Stomach (tissue), 9 donors: ENCODE measurements around the gene SLC38A1. TPM values are rescaled to one million over a fixed set of nuclear protein-coding genes. Genes with fewer than 3 reads are reported as not detected.

Experiments
- DNase-seq, 2 donors: peaks; one replicate each; pipeline versions ENCODE4 v3.0.0 to v3.0.0-alpha.2; 2013 to 2019
- H3K27ac ChIP-seq, 5 donors: fragments of 200-600 bp in 4 of 5; sonication (generic) in 4 of 5; one replicate each; pipeline ENCODE4 v1.5.1; 2013 to 2019; ENCODE audit warnings: mild to moderate bottlenecking in 1 of 5, moderate library complexity in 1 of 5
- H3K27me3 ChIP-seq, 3 donors: fragments of 200-600 bp; sonication (generic); one replicate each; pipeline ENCODE4 v1.5.1; 2017 to 2019; ENCODE audit warnings: mixed run types in 1 of 3
- H3K36me3 ChIP-seq, 4 donors: fragments of 200-600 bp; sonication (generic); 1 replicate in 3 of 4; 2 replicates in 1 of 4; pipeline ENCODE4 v1.5.1; 2016 to 2019
- H3K4me1 ChIP-seq, 4 donors: fragments of 200-600 bp; sonication (generic); one replicate each; pipeline ENCODE4 v1.5.1; 2016 to 2019
- H3K4me3 ChIP-seq, 4 donors: fragments of 200-600 bp; sonication (generic) in 3 of 4; one replicate each; pipeline ENCODE4 v1.5.1; 2016 to 2019; ENCODE audit warnings: mild to moderate bottlenecking in 1 of 4
- H3K9me3 ChIP-seq, 4 donors: fragments of 200-600 bp; sonication (generic); one replicate each; pipeline ENCODE4 v1.5.1; 2016 to 2019
- EP300 ChIP-seq: sonication (generic); formaldehyde crosslinking; IDR thresholded peaks from one replicate; pipeline ENCODE4 v1.6.1; 2017; ENCODE audit warnings: antibody characterized with exemption
- POLR2A ChIP-seq, 4 donors: fragments of 450-650 bp; IDR thresholded peaks; one replicate each; pipeline ENCODE4 v1.6.1; 2016; ENCODE audit warnings: antibody characterized with exemption in 4 of 4, control low read depth in 2 of 4, mild to moderate bottlenecking in 1 of 4, moderate library complexity in 1 of 4
- POLR2AphosphoS5 ChIP-seq, 3 donors: sonication (generic); formaldehyde crosslinking; IDR thresholded peaks; one replicate each; pipeline ENCODE4 v1.6.1; 2016; ENCODE audit warnings: antibody characterized with exemption in 3 of 3
- WGBS, 5 donors: extraction: QIAGEN DNeasy Blood & Tissue Kit in 3 of 5; methylation state at CpG; one replicate each; pipeline versions ENCODE4 v1.1.5 to v1.1.7; 2013 to 2018; 5-methylcytosine and 5-hydroxymethylcytosine counted together
- intact Hi-C: fragments of 100-400 bp; cut with DNase I; formaldehyde crosslinking; loops from one replicate; pipeline ENCODE4 v1.15.1; 2023; ENCODE audit warnings: low total_unique reads
- polyA plus RNA-seq, 3 donors: library from polyadenylated mRNA; stranded (reverse); fragments of 200-250 nt; gene quantifications; one replicate each; pipeline ENCODE4 v1.2.3, GENCODE V29; 2013
- total RNA-seq, 5 donors: library from RNA; depleted of rRNA; stranded (reverse); fragments of >200 nt; gene quantifications; one replicate each; pipeline versions ENCODE4 v1.1.0 to v1.2.3, GENCODE V29; 2014 to 2016
- TF ChIP-seq, protein P1 (sequence below), 7 experiments: fragments of 450-650 bp in 4 of 7; fragments of 200-600 bp in 3 of 7; sonication (generic) in 3 of 7; IDR thresholded peaks; one replicate each; pipeline ENCODE4 v1.5.1; 2016 to 2019; ENCODE audit warnings: antibody characterized with exemption in 7 of 7, control low read depth in 2 of 7, mild to moderate bottlenecking in 1 of 7
- donor health status: healthy with polysubstance abuse.
- donor health status: Bipolar disorder and iron deficiency.
- donor health status: healthy.

The SLC38A1 gene
- total and polyA plus RNA-seq, 8 donors = 3.2 to 164 (median 51.6) TPM

DNA sequence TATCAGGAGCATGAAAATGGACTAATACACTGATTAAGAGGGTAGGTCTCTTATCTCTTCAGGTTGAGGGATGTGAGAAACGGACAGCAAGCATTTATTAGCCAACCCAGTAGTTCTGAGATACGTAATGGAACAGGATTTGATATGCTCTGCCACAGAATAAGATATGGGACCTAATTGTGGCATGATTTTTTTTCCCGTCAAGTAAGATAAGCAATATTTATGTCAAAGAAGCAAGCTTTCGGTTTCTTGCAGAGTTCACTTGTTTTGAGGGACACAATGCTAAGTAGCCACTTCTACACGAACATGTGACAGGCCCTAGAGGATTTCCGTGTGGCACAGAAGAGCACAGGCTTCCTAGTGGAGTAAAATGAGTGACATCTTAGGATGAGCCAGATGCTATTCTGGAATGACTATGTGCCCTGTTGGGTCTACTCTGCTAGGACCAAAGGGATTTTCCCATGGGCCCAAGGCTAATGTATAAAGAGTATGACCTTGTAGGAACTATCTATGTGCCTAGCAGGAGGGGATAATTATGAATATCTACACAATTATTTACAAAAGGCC is 57.9 kb downstream of the SLC38A1 start:
- 33 to 61% (median 47%) methylated on average over 6 of the region's 6 CpGs for WGBS, 5 donors
- intact Hi-C loops = no loop called here
- H3K27me3 ChIP-seq = no peaks in the 10 kb centered on the region
- peaks cover 0 to 11% (median 2%) of the 10 kb centered on the region in 4 donors for H3K36me3 ChIP-seq
- peak overlapping the region; percentile 50 to 76 (median 65) for H3K27ac ChIP-seq
- no peaks in the 10 kb centered on the region for H3K9me3 ChIP-seq
- H3K4me3 ChIP-seq = no peak overlapping the region
- TF ChIP-seq EP300 = no peak
- TF ChIP-seq POLR2A (IDR thresholded peaks at IDR 0.05) = no peak
- no peak for DNase-seq
- H3K4me1 ChIP-seq = peaks cover 14 to 83% (median 36%) of the 10 kb centered on the region in 4 donors

DNA sequence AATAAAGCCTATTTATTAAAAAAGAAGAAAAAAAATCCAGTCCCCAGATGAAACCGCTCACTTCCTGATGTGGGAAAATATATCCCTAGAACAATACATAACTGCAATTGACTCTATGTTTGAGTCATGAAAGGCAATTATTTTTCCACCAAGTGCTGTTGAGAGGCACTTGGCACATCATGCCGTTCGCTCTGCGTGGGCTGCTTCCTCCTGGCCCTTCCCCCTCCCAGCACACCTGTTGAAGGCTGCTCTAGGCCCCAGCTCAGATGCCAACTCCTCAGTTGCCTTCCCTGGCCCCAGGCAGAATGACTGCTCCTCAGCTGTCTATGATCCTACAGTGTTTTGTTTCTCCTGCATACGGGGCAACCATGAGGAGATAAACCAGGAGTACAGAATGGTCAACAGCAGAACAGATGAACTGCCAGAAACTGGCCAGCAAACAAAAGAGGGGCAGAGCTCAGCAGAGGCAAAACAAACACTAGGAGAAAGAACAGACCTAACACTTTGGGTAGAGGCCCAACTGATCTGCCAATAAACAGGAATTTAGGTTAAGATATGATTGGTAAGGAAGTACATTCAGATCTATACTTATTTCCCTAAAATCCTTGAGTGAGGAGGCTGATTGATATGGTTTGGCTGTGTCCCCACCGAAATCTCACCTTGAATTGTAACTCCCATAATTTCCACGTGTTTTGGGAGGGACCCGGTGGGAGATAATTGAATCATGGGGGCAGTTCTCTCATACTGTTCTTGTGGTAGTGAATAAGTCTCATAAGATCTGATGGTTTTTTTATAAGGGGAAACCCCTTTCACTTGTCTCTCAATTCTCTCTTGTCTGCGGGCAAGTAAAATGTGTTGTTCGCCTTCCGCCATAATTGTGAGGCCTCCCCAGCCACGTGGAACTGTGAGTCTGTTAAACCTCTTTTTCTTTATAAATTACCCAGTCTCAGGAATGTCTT is 58.6 kb downstream of the SLC38A1 start:
- no peak overlapping the region for H3K4me3 ChIP-seq
- peaks cover 0 to 19% (median 2%) of the 10 kb centered on the region in 4 donors for H3K36me3 ChIP-seq
- H3K27ac ChIP-seq = peak overlapping the region; percentile 59 to 76 (median 65)
- no peaks in the 10 kb centered on the region for H3K27me3 ChIP-seq
- intact Hi-C loops = no loop called here
- H3K4me1 ChIP-seq = peaks cover 14 to 81% (median 36%) of the 10 kb centered on the region in 4 donors
- H3K9me3 ChIP-seq = no peaks in the 10 kb centered on the region
- WGBS, 5 donors = 24 to 49% (median 39%) methylated on average over 12 of the region's 12 CpGs
- DNase-seq = peak; percentile 63 to 75
- TF ChIP-seq EP300 (no peak), POLR2AphosphoS5 (IDR thresholded peaks at IDR 0.05) (peak in 2 of 3 donors; percentile 41 to 62), POLR2A (IDR thresholded peaks at IDR 0.05) (no peak)
- TF ChIP-seq, protein P1, sequence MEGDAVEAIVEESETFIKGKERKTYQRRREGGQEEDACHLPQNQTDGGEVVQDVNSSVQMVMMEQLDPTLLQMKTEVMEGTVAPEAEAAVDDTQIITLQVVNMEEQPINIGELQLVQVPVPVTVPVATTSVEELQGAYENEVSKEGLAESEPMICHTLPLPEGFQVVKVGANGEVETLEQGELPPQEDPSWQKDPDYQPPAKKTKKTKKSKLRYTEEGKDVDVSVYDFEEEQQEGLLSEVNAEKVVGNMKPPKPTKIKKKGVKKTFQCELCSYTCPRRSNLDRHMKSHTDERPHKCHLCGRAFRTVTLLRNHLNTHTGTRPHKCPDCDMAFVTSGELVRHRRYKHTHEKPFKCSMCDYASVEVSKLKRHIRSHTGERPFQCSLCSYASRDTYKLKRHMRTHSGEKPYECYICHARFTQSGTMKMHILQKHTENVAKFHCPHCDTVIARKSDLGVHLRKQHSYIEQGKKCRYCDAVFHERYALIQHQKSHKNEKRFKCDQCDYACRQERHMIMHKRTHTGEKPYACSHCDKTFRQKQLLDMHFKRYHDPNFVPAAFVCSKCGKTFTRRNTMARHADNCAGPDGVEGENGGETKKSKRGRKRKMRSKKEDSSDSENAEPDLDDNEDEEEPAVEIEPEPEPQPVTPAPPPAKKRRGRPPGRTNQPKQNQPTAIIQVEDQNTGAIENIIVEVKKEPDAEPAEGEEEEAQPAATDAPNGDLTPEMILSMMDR (IDR thresholded peaks at IDR 0.05) = no peak

DNA sequence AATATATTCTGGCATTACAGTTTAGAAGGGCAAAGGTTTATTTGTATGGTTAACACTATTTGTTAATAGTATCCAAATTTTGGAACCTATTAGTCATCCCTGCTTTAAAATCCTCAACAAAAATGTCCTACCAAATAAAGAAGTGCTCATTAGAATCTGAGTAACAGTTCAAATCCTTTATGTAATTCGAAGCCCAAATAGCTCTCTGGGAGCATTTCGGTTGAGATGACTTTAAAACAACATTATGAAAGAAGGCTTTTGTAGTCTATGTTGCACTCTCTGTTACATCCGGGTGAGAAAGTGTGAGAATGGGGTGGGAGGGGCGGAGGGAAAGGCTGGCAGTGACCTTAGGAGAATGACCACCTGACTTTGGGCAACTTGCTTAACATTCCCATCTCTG is 59.7 kb downstream of the SLC38A1 start:
- H3K9me3 ChIP-seq = no peaks in the 10 kb centered on the region
- DNase-seq = no peak
- H3K36me3 ChIP-seq = peaks cover 0 to 28% (median 8%) of the 10 kb centered on the region in 4 donors
- intact Hi-C loops = no loop called here
- WGBS, 5 donors = 51 to 65% (median 58%) methylated on average over 4 of the region's 4 CpGs
- no peak overlapping the region for H3K4me3 ChIP-seq
- TF ChIP-seq, protein P1 (IDR thresholded peaks at IDR 0.05) = no peak
- TF ChIP-seq EP300 (no peak), POLR2AphosphoS5 (IDR thresholded peaks at IDR 0.05) (no peak), POLR2A (IDR thresholded peaks at IDR 0.05) (no peak)
- no peaks in the 10 kb centered on the region for H3K27me3 ChIP-seq
- peak overlapping the region; percentile 54 to 76 (median 65) for H3K27ac ChIP-seq
- peaks cover 14 to 80% (median 33%) of the 10 kb centered on the region in 4 donors for H3K4me1 ChIP-seq

DNA sequence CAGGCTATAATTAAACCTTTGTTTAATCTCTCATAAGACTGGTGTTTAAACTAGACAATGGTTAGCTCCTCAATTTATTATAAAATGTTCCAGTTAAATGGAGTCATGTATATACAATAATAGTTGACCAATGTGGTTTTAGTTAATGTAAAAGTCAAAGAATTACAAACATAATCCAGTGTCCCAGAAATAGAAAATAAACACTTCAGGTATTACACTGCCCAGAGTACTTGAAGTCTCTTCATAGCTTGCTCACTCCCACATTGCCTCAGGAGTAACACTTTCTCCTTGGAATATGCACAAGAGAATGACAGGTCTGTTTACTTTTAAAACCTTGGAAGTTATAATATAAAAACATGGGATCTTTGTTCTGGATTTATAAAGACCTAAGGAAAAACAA is 60.5 kb downstream of the SLC38A1 start:
- Histone ChIP-seq H3K27ac (peak overlapping the region in 2 of 5 donors; percentile 9 to 76), H3K27me3 (no peaks in the 10 kb centered on the region), H3K36me3 (peaks cover 0 to 36% (median 16%) of the 10 kb centered on the region in 4 donors), H3K4me1 (peaks cover 14 to 80% (median 33%) of the 10 kb centered on the region in 4 donors), H3K4me3 (no peak overlapping the region), H3K9me3 (no peaks in the 10 kb centered on the region)
- intact Hi-C loops = no loop called here
- TF ChIP-seq, protein P1 (IDR thresholded peaks at IDR 0.05) = no peak
- TF ChIP-seq POLR2A (IDR thresholded peaks at IDR 0.05) = no peak
- TF ChIP-seq POLR2AphosphoS5 (IDR thresholded peaks at IDR 0.05) = peak in 2 of 3 donors; percentile 13 to 30
- no peak for TF ChIP-seq EP300
- DNase-seq = peak in 1 of 2 donors; percentile 34
